H1 (cell line): ENCODE measurements around the gene NIPAL1. TPM values are rescaled to one million over a fixed set of nuclear protein-coding genes. Genes with fewer than 3 reads are reported as not detected.

Experiments used
- polyA plus RNA-seq, 7 experiments: library from polyadenylated mRNA; depleted of rRNA in 3 of 7; stranded (reverse) in 5 of 7; unstranded in 2 of 7; fragments of >200 nt in 5 of 7; fragments of 200-250 nt in 2 of 7; gene quantifications; 1 replicate in 5 of 7; 2 replicates in 1 of 7; 4 replicates in 1 of 7; pipeline versions ENCODE4 v1.2.1 to v1.2.3, GENCODE V29; 2011 to 2013; ENCODE audit warnings: missing spikeins in 2 of 7, mixed read lengths in 2 of 7
- total RNA-seq: library from RNA; stranded (reverse); fragmentation: NEBNext Ultra II Directional; extraction: Animal tissue kit (Norgen Biotek cat#: 25700); gene quantifications from 2 replicates; pipeline ENCODE4 v1.2.1, GENCODE V29; 2021

The NIPAL1 gene
- total and polyA plus RNA-seq, 2 of the 8 experiments (the other 6 are each of a cell fraction or from before 2014, with no cell fraction given): 1.4 to 4.9 TPM

Other genes with a start within 250 kb of the NIPAL1 start
- gene CORIN, start 178.7 kb upstream of the NIPAL1 start, total RNA-seq: 0.17 and 0.32 TPM in 2 replicates
- gene CORIN, start 178.7 kb upstream of the NIPAL1 start, polyA plus RNA-seq (2011; rRNA removed): 0.09 and 0.17 TPM in 2 replicates
- gene NFXL1, start 102.2 kb upstream of the NIPAL1 start, total RNA-seq: 27.7 and 29.5 TPM in 2 replicates
- 6.7 and 10.0 TPM in 2 replicates for gene NFXL1, start 102.2 kb upstream of the NIPAL1 start, polyA plus RNA-seq (2011; rRNA removed)
- gene CNGA1, start 91 bp upstream of the NIPAL1 start, total RNA-seq: 0.52 and 0.54 TPM in 2 replicates
- 0.17 and 0.63 TPM in 2 replicates for gene CNGA1, start 91 bp upstream of the NIPAL1 start, polyA plus RNA-seq (2011; rRNA removed)
- not detected in 2 replicates for gene TXK, start 117.5 kb downstream of the NIPAL1 start, total RNA-seq
- gene TXK, start 117.5 kb downstream of the NIPAL1 start, polyA plus RNA-seq (2011; rRNA removed): not detected in 2 replicates